Right kidney (tissue), 1 donor: ENCODE data around the gene ECM2.

Experiments used
- DNase-seq: peaks from one replicate; pipeline ENCODE4 v3.0.0-alpha.2; 2016

Gene ECM2

GRCh38 chr9:92500725-92501124 lies 35.1 kb downstream of the ECM2 start:
- no peak for DNase-seq

GRCh38 chr9:92499701-92500100 lies 36.1 kb downstream of the ECM2 start:
- DNase-seq, result no peak

GRCh38 chr9:92496396-92497176 lies 39.2 kb downstream of the ECM2 start:
- DNase-seq, result no peak

GRCh38 chr9:92494856-92495255 lies 40.9 kb downstream of the ECM2 start:
- no peak for DNase-seq

- DNase-seq, result no peak
Observed at GRCh38 chr9:92493749-92494387, 41.9 kb downstream of the ECM2 start.

GRCh38 chr9:92492781-92493401 lies 42.9 kb downstream of the ECM2 start:
- DNase-seq, result no peak

- DNase-seq, result no peak
Observed at GRCh38 chr9:92488681-92489550, 46.9 kb downstream of the ECM2 start.

GRCh38 chr9:92486371-92486770 lies 49.4 kb downstream of the ECM2 start:
- DNase-seq, result no peak

GRCh38 chr9:92484563-92484962 lies 51.2 kb downstream of the ECM2 start:
- no peak for DNase-seq

GRCh38 chr9:92483627-92484545 lies 51.9 kb downstream of the ECM2 start:
- no peak for DNase-seq

GRCh38 chr9:92482805-92483204 lies 53.0 kb downstream of the ECM2 start:
- DNase-seq, result no peak

GRCh38 chr9:92482329-92482728 lies 53.5 kb downstream of the ECM2 start, which contains the start of gene ASPN:
ASPN (minus strand) TSS chr9:92482506.
- no peak for DNase-seq

GRCh38 chr9:92480986-92481633 lies 54.7 kb downstream of the ECM2 start:
- no peak for DNase-seq

GRCh38 chr9:92480291-92480771 lies 55.5 kb downstream of the ECM2 start:
- no peak for DNase-seq

GRCh38 chr9:92479346-92479745 lies 56.4 kb downstream of the ECM2 start:
- no peak for DNase-seq

- no peak for DNase-seq
Observed at GRCh38 chr9:92478783-92479182, 57.0 kb downstream of the ECM2 start.

GRCh38 chr9:92476962-92477361 lies 58.8 kb downstream of the ECM2 start:
- DNase-seq, result no peak

- DNase-seq, result no peak
Observed at GRCh38 chr9:92474587-92474986, 61.2 kb downstream of the ECM2 start.

- DNase-seq, result no peak
Observed at GRCh38 chr9:92468206-92468605, 67.6 kb downstream of the ECM2 start.

GRCh38 chr9:92467511-92467910 lies 68.3 kb downstream of the ECM2 start:
- no peak for DNase-seq

- no peak for DNase-seq
Observed at GRCh38 chr9:92467041-92467440, 68.7 kb downstream of the ECM2 start.
